GM21367 (cell line): Measurements from ENCODE around the gene YJU2.
"Not testable (repeated sequence)": the region's sequence is repeated elsewhere in the genome, so short reads cannot be mapped to it uniquely, and the experiment has no call there.

ENCODE experiments used
- ATAC-seq: cut with Tn5 transposase; IDR thresholded peaks from one replicate; pipeline ENCODE4 v1.9.1; 2021; ENCODE audit not compliant: unreplicated experiment

Gene YJU2

GRCh38 chr19:4267101-4267900 lies 20.4 kb downstream of the YJU2 start:
- no peak for ATAC-seq

DNA sequence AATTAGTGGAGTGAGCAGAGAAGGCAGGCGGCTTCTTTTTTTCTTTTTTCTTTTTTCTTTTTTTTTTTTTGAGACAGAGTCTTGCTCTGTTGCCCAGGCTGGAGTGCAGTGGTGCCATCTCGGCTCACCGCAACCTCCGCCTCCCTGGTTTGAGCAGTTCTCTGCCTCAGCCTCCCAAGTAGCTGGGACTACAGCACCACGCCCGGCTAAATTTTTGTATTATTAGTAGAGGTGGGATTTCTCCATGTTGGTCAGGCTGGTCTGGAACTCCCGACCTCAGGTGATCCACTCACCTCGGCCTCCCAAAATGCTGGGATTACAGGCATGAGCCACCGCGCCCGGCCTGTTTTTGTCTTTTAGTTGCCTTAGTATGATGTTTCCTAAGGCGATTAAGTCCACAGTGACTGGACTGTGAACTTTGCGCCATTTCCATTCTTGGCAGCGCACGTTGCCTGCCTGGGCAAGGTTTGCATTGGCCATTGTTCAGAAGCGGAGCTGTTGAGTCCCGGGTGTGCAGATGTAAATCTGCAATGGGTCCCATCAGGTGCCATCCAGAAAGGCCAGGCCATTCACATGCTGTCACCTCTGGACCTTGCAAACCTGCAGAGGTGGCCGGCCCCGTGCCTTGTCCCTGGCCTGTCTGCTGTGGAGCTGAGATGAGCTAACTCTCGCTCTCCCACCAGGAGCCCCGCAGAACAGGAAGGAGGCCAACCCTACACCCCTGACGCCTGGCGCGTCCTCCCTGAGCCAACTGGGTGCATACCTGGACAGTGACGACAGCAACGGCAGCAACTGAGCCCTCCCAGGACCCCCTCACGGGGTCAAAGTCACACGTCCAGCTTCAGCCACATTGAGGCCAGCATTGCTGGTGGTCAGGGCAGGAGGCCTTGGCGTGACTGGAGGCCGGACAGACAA lies 21.3 kb downstream of the YJU2 start:
- no peak for ATAC-seq

- no peak for ATAC-seq
These were observed 22.0 kb downstream of the YJU2 start for GRCh38 chr19:4268816-4269430.

- ATAC-seq = no peak
These were observed 26.0 kb downstream of the YJU2 start for GRCh38 chr19:4272894-4273293.

DNA sequence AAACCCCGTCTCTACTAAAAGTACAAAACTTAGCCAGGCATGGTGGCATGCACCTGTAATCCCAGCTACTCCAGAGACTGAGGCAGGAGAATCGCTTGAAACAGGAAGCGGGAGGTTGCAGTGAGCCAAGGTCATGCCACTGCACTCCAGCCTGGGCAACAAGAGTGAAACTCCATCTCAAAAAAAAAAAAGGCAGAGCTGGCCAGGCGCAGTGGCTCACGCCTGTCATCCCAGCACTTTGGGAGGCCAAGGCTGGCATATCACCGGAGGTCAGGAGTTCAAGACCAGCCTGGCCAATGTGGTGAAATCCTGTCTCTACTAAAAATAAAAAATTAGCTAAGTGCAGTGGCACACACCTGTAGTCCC lies 27.4 kb downstream of the YJU2 start:
- not testable (repeated sequence) for ATAC-seq

GRCh38 chr19:4277191-4277696 lies 30.4 kb downstream of the YJU2 start:
- ATAC-seq = no peak

DNA sequence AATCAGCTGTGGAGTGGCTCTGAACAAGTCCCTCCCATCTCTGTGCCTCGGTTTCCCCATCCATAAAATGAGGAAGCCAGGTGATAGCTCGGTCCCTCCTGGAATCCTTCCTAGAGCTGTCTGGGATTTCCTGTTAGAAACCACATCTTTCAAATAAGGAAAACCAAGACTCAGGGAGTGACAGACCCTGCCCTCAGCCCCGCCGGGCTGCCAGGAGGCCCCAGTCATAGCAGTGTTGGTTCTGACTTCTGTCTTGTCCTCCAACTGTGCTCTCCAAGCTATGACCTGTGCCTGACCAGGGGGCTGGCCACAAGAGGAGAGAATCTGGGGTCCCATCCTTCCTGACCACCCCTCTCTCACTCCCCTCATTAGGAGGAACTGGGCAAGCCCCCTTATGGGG lies 31.1 kb downstream of the YJU2 start:
- no peak for ATAC-seq

- no peak for ATAC-seq
These were observed 31.8 kb downstream of the YJU2 start, which contains the start of gene SHD for GRCh38 chr19:4278419-4279266. TSS of gene SHD (plus strand) at chr19:4279266. CDS start at chr19:4280064, 798 bp downstream.

DNA sequence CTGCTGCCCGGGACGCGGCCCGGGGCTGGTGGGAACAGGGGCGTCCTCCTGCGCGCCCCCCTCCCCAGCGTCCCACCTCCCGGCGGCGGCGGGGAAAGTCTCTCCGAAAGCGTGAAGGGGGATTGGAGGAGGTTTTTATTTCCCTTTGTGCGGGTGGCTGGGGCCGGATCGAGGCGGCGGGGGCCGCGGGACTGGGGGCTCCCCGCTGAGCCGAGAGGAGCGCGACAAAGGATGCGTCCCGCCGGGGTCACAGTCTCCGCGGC lies 32.3 kb downstream of the YJU2 start:
- ATAC-seq = no peak

DNA sequence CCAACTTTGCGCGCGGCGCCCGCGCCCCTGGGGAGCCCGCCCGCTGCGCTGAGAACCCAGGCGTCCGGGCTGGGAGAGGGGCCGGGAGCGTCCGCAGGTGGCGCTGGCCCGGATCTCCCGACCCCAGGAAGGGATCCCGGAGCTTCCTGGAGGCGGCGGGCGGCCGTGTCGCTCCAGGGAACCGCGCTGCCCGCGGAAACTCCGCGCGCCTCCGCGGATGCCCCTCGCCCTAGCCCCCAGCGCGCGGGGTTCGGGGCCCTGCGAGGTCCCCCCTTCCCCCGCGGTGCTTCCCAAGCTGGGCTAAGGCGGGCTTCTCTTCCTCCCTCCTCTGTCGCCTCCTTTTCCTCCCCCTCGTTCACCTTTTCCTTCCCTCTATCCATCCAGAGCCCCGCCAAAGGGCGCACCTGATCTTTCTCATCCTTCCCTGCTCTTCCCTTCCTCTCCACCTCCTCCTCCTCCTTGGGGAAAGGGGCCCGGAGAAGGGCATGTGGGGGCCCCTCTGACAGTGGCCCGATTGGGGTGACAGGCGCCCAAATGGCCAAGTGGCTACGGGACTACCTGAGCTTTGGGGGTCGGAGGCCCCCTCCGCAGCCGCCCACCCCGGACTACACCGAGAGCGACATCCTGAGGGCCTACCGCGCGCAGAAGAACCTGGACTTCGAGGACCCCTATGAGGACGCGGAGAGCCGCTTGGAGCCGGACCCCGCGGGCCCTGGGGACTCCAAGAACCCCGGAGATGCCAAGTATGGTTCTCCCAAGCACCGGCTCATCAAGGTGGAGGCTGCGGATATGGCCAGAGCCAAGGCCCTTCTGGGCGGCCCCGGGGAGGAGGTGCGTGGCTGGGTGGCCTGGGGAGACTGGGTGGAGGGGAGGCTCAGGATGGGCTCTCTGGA lies 32.9 kb downstream of the YJU2 start:
- no peak for ATAC-seq

- no peak for ATAC-seq
These were observed 37.5 kb downstream of the YJU2 start for GRCh38 chr19:4284176-4284958.

- ATAC-seq = no peak
These were observed 38.1 kb downstream of the YJU2 start for GRCh38 chr19:4284974-4285373.

DNA sequence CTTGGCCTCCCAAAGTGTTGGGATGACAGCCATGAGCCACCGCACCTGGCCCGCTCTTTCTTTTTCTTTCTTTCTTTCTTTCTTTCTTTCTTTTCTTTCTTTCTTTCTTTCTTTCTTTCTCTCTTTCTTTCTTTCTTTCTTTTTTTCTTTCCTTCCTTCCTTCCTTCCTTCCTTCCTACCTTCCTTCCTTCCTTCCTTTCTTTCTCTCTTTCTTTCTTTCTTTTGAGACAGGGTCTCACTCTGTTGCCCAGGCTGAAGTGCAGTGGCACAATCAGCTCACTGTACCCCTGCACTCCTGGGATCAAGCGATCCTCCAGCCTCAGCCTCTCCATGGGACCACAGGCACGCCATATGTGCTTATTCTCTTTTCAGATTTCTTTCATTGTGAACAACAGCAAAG lies 39.3 kb downstream of the YJU2 start:
- not testable (repeated sequence) for ATAC-seq

DNA sequence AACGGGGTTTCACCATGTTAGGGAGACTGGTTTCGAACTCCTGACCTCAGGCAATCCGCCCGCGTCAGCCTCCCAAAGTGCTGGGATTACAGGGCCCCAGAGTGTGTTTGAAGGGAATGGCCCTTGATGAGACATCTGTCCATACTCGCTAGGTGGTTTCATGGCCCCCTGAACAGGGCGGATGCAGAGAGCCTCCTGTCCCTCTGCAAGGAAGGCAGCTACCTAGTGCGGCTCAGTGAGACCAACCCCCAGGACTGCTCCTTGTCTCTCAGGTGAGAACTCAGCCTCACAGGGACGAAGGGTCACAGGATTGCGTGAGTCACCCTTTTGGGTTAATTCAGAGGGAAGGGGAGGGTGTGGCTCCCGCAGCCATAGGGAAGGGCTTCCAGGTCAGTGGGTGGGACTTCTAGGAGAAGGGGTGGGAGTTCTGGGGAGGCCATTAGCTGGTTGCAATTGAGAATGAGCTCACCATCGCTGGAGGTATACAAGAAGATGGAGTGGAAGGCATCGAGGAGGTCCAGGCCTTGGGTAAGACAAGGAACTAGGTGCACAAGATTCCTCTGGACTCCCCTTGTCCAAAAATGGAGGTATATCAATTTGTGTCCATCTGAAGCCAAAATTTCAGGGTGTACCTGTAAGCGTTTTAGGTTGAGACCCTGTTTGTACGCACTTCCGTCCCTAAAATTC lies 41.4 kb downstream of the YJU2 start:
- no peak for ATAC-seq

DNA sequence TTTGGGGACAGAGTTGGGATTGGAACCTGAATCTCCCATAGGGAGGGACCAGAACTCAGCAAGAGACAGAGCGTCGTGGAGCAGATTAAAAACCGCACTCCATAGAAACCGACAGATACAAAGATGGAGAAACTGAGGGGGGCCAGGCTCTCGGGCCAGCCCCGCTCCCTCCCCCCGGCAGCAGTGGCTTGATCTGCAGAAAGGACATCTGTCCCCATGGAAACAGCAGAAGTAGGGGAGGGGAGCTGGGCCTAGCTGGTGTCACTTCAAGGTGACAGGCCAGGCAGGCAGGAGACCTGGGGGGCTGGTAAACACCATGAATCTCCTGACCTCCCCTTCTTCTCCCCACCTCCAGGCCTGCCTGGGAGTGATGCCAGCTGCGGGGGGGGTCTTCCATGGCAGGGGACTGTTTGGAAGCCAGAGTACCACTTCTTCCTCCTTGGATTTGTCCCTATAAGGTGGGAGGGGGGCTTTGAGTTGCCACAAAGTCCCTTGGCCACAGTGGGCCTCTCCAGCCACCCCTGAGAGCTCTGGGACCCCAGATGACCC lies 44.4 kb downstream of the YJU2 start:
- ATAC-seq = no peak

GRCh38 chr19:4292515-4292914 lies 45.6 kb downstream of the YJU2 start:
- ATAC-seq = no peak

DNA sequence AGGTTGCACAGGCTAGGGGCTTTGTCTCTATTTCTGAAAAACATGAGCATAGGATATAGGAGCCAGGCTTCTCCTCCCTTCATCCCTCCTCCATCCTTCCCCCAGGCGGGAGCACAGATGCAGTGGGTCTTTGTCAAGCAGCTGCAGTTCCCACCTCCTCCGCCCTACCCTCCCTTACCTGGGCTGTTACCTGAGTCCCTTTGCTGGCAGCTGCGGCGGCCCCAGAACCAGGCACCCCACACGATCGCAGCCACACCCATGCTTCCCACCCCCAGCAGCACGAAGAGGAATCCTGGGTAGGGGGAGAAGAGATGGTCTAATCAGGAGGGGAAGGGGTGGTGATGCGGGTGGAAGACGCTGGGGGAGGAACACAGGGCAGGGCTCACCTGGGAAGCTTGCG lies 47.5 kb downstream of the YJU2 start:
- ATAC-seq = no peak
